PC-3 (cell line): ENCODE data around the gene TRABD2B. TPM values are rescaled to one million over a fixed set of nuclear protein-coding genes. Genes with fewer than 3 reads are reported as not detected.

ENCODE experiments used
- ATAC-seq: fragments of 200-7000 bp; cut with Tn5 transposase; 2 replicates; pipeline ENCODE4 v1.9.1; 2020; ENCODE audit warnings: mild to moderate bottlenecking, moderate library complexity
- BruUV-seq: library from RNA; stranded (reverse); fragments of 400-500 nt; replicated peaks from 2 replicates; lab custom pipeline; 2021; lab: Mats Ljungman, UMichigan
- CTCF ChIA-PET: fragments of 300-600 bp; sonication (Branson Sonifier 250); formaldehyde crosslinking; loops from one replicate; lab custom pipeline; 2022; ENCODE audit warnings: antibody characterized with exemption; lab: Charles Lee
- POLR2A ChIA-PET: fragments of 300-600 bp; sonication (Branson Sonifier 250); formaldehyde crosslinking; loops from one replicate; lab custom pipeline; 2022; ENCODE audit warnings: antibody characterized with exemption; ENCODE audit not compliant: unreplicated experiment; lab: Charles Lee
- DNase-seq: peaks from one replicate; pipeline ENCODE4 v3.0.0-alpha.2; 2015
- H2AFZ ChIP-seq: fragments of 300-600 bp; sonication (generic); 2 replicates; pipeline ENCODE4 v1.6.0; 2016; ENCODE audit warnings: antibody characterized with exemption, low read length
- H3F3A ChIP-seq: fragments of 300-600 bp; sonication (generic); one replicate; pipeline ENCODE4 v1.6.0; 2017; ENCODE audit warnings: antibody characterized with exemption, low read length, control low read depth, mild to moderate bottlenecking; ENCODE audit not compliant: unreplicated experiment
- H3K27ac ChIP-seq: fragments of 300-600 bp; sonication (generic); 2 replicates; pipeline ENCODE4 v1.5.1; 2016; ENCODE audit warnings: mild to moderate bottlenecking, low read length
- H3K27me3 ChIP-seq: fragments of 300-600 bp; sonication (generic); 2 replicates; pipeline ENCODE4 v1.6.1; 2016; ENCODE audit warnings: low read length, mixed read lengths
- H3K36me3 ChIP-seq: fragments of 300-600 bp; sonication (generic); 2 replicates; pipeline ENCODE4 v1.6.1; 2016; ENCODE audit warnings: low read depth, mixed run types, low read length, mixed read lengths
- H3K4me1 ChIP-seq: fragments of 300-600 bp; sonication (generic); 2 replicates; pipeline ENCODE4 v1.5.1; 2016; ENCODE audit warnings: low read length; ENCODE audit not compliant: insufficient read depth
- H3K4me2 ChIP-seq: fragments of 300-600 bp; sonication (generic); 2 replicates; pipeline ENCODE4 v1.6.0; 2016; ENCODE audit warnings: low read length
- H3K4me3 ChIP-seq: fragments of 300-600 bp; sonication (generic); 2 replicates; pipeline ENCODE4 v1.5.1; 2016; ENCODE audit warnings: mild to moderate bottlenecking, low read length, mixed read lengths
- H3K79me2 ChIP-seq: fragments of 300-600 bp; sonication (generic); 2 replicates; pipeline ENCODE4 v1.6.1; 2017; ENCODE audit warnings: low read length, mixed read lengths
- H3K9ac ChIP-seq: fragments of 300-600 bp; sonication (generic); 2 replicates; pipeline ENCODE4 v1.6.0; 2016; ENCODE audit warnings: mild to moderate bottlenecking, low read length
- H3K9me2 ChIP-seq: fragments of 300-600 bp; sonication (generic); replicated peaks from 2 replicates; pipeline ENCODE4 v1.6.1; 2016; ENCODE audit warnings: mixed run types, low read length, mixed read lengths
- H3K9me3 ChIP-seq: fragments of 300-600 bp; sonication (generic); 2 replicates; pipeline ENCODE4 v1.6.1; 2016; ENCODE audit warnings: low read length, mixed read lengths
- H4K20me1 ChIP-seq: fragments of 300-600 bp; sonication (generic); 2 replicates; pipeline ENCODE4 v1.6.1; 2016; ENCODE audit warnings: low read length, mixed read lengths
- CTCF ChIP-seq: fragments of 300-600 bp; sonication (generic); conservative IDR thresholded peaks from 2 replicates; pipeline ENCODE4 v1.5.1; 2017; ENCODE audit warnings: antibody characterized with exemption, low read depth, mild to moderate bottlenecking, low read length
- EZH2 ChIP-seq: fragments of 300-600 bp; sonication (generic); IDR thresholded peaks from one replicate; pipeline ENCODE4 v1.6.1; 2017; ENCODE audit warnings: antibody characterized with exemption, mild to moderate bottlenecking, low read length; ENCODE audit not compliant: unreplicated experiment
- EZH2phosphoT487 ChIP-seq: fragments of 300-600 bp; sonication (generic); IDR thresholded peaks from 2 replicates; pipeline ENCODE4 v1.6.1; 2018; ENCODE audit warnings: mild to moderate bottlenecking, antibody characterized with exemption, low read length, borderline replicate concordance
- intact Hi-C: fragments of 100-400 bp; cut with micrococcal nuclease; formaldehyde crosslinking; loops from 2 replicates; pipeline ENCODE4 v1.9.0; 2023
- total RNA-seq: library from RNA; depleted of rRNA; stranded (reverse); fragments of >200 nt; gene quantifications from 2 replicates; pipeline ENCODE4 v1.2.3, GENCODE V29; 2014

Gene TRABD2B
- total RNA-seq, 1 experiment from 2014 or later, result 0.44 TPM

- ChIA-PET CTCF (interaction anchor here (1.0 kb wide), 1 partner anchor 126 kb away, joined by 11 read pairs; the partner anchor contains the start of gene TRABD2B), POLR2A (interaction anchor here (1.0 kb wide), 1 partner anchor 36 kb away, joined by 5 read pairs; no protein-coding TSS in a partner anchor)
- ATAC-seq (no peak), DNase-seq (peak; percentile 29)
- Histone ChIP-seq H3K9me2 (no peaks in the 10 kb centered on the region), H3K36me3 (no peaks in the 10 kb centered on the region), H3K9me3 (no peaks in the 10 kb centered on the region), H3K27me3 (no peaks in the 10 kb centered on the region), H3K79me2 (no peaks in the 10 kb centered on the region), H3K4me3 (no peak overlapping the region), H3K4me2 (peak overlapping the region; percentile 50), H2AFZ (no peak overlapping the region), H3K9ac (peak overlapping the region; percentile 66), H4K20me1 (no peaks in the 10 kb centered on the region), H3K27ac (peak overlapping the region; percentile 94), H3F3A (no peaks in the 10 kb centered on the region), H3K4me1 (peaks cover 53% of the 10 kb centered on the region)
- TF ChIP-seq EZH2phosphoT487 (no peak), CTCF (no peak), EZH2 (no peak)
- BruUV-seq, result TSS peak; percentile 90
- intact Hi-C loops, result loop anchor here (1.0 kb wide), 3 partner anchors 23 to 71 kb away; no protein-coding TSS in a partner anchor
These were observed 126.1 kb downstream of the TRABD2B start for GRCh38 chr1:47870946-47871676.

- ChIA-PET CTCF (interaction anchor here (1.0 kb wide), 1 partner anchor 127 kb away, joined by 11 read pairs; the partner anchor contains the start of gene TRABD2B), POLR2A (interaction anchor here (1.0 kb wide), 1 partner anchor 36 kb away, joined by 5 read pairs; no protein-coding TSS in a partner anchor)
- peaks cover 50% of the 10 kb centered on the region for H3K4me1 ChIP-seq
- intact Hi-C loops, result loop anchor here (1.0 kb wide), 2 partner anchors 24 to 57 kb away; no protein-coding TSS in a partner anchor
- DNase-seq (peak; percentile 92), ATAC-seq (peak; percentile 71)
- BruUV-seq, result no TSS peak
- H3K4me3 ChIP-seq, result no peak overlapping the region
- peak overlapping the region; percentile 50; the same call in 1 of the 2 replicates for H3K4me2 ChIP-seq
- no peaks in the 10 kb centered on the region for H3K9me2 ChIP-seq
- peak overlapping the region; percentile 94 for H3K27ac ChIP-seq
- H3K36me3 ChIP-seq, result no peaks in the 10 kb centered on the region
- no peaks in the 10 kb centered on the region for H3K9me3 ChIP-seq
- no peaks in the 10 kb centered on the region for H3K79me2 ChIP-seq
- no peak overlapping the region for H2AFZ ChIP-seq
- no peaks in the 10 kb centered on the region for H3F3A ChIP-seq
- H4K20me1 ChIP-seq, result no peaks in the 10 kb centered on the region
- TF ChIP-seq EZH2phosphoT487 (no peak), CTCF (no peak), EZH2 (no peak)
- peak overlapping the region; percentile 66 for H3K9ac ChIP-seq
- H3K27me3 ChIP-seq, result no peaks in the 10 kb centered on the region
These were observed 126.7 kb downstream of the TRABD2B start for GRCh38 chr1:47870480-47870879.

GRCh38 chr1:47868348-47868676, 128.9 kb downstream of the TRABD2B start:
- Histone ChIP-seq H3K4me2 (no peak overlapping the region), H3K9ac (peak overlapping the region; percentile 6; the same call in 1 of the 2 replicates), H3F3A (no peaks in the 10 kb centered on the region), H3K36me3 (no peaks in the 10 kb centered on the region), H2AFZ (no peak overlapping the region), H3K9me2 (no peaks in the 10 kb centered on the region), H4K20me1 (no peaks in the 10 kb centered on the region), H3K79me2 (no peaks in the 10 kb centered on the region), H3K9me3 (no peaks in the 10 kb centered on the region), H3K4me1 (peaks cover 50% of the 10 kb centered on the region), H3K27ac (peak overlapping the region; percentile 73), H3K4me3 (no peak overlapping the region), H3K27me3 (no peaks in the 10 kb centered on the region)
- BruUV-seq, result no TSS peak
- intact Hi-C loops, result no loop called here
- DNase-seq (no peak), ATAC-seq (no peak)
- ChIA-PET CTCF (no interaction called here), POLR2A (no interaction called here)
- TF ChIP-seq CTCF (no peak), EZH2 (no peak)
